Glutamatergic neuron (in vitro differentiated cells): ENCODE results near the gene CCDC74B. TPM values are rescaled to one million over a fixed set of nuclear protein-coding genes. Genes with fewer than 3 reads are reported as not detected.
A peak's percentile ranks its signal among the peaks of the same experiment; 100 is the strongest.
"Not testable (repeated sequence)": the region's sequence is repeated elsewhere in the genome, so short reads cannot be mapped to it uniquely, and the experiment has no call there.

ENCODE experiments used
- DNase-seq: peaks from one replicate; pipeline ENCODE4 v3.0.0; 2022
- H3K27ac Mint-ChIP-seq: one replicate; pipeline ENCODE4 v1.8.0; 2020; ENCODE audit warnings: mild to moderate bottlenecking, mixed read lengths, inconsistent platforms; ENCODE audit not compliant: unreplicated experiment
- H3K27me3 Mint-ChIP-seq: one replicate; pipeline ENCODE4 v1.8.0; 2020; ENCODE audit warnings: mild to moderate bottlenecking, moderate library complexity, mixed read lengths, inconsistent platforms; ENCODE audit not compliant: unreplicated experiment
- H3K36me3 Mint-ChIP-seq: one replicate; pipeline ENCODE4 v1.8.0; 2020; ENCODE audit warnings: mild to moderate bottlenecking, mixed read lengths, inconsistent platforms; ENCODE audit not compliant: unreplicated experiment
- H3K4me1 Mint-ChIP-seq: one replicate; pipeline ENCODE4 v1.8.0; 2020; ENCODE audit warnings: mild to moderate bottlenecking, low read depth, mixed read lengths, inconsistent platforms; ENCODE audit not compliant: unreplicated experiment
- H3K4me3 Mint-ChIP-seq: one replicate; pipeline ENCODE4 v1.8.0; 2020; ENCODE audit warnings: mild to moderate bottlenecking, mixed read lengths, inconsistent platforms; ENCODE audit not compliant: unreplicated experiment
- H3K9me3 Mint-ChIP-seq: one replicate; pipeline ENCODE4 v1.8.0; 2020; ENCODE audit warnings: mild to moderate bottlenecking, moderate library complexity, mixed read lengths, inconsistent platforms; ENCODE audit not compliant: unreplicated experiment
- CTCF ChIP-seq: fragments of 200-600 bp; sonication (generic); IDR thresholded peaks from one replicate; pipeline ENCODE4 v1.5.0; 2021; ENCODE audit not compliant: partially characterized antibody, unreplicated experiment
- total RNA-seq: library from RNA; stranded (reverse); fragmentation: NEBNext Ultra II Directional; extraction: Animal tissue kit (Norgen Biotek cat#: 25700); gene quantifications from one replicate; pipeline ENCODE4 v1.2.1, GENCODE V29; 2021; ENCODE audit not compliant: unreplicated experiment

Gene CCDC74B
- total RNA-seq, 1 donor from 2014 or later, result 0.29 TPM

DNA sequence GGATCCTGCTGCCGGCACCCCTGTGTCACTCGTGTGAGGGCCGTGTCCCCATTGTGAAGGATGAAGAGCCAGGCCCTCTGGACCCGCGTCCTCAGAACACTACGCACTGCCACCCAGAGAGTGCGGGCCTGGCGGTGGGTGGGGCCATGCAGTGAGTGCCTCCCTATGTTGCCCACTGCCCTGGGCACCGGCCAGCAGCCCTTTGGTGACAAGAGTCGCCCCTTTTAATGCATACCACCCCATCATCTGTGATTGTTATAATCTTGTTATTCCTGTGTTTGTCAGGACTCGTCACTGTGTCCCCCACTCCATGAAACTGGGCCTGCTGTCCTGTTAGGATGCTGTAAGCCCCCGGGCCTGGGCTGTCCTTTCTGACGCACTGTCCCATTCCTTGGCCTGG lies 6.6 kb downstream of the CCDC74B start:
- H3K27ac Mint-ChIP-seq, H3K4me3 Mint-ChIP-seq, H3K36me3 Mint-ChIP-seq, H3K4me1 Mint-ChIP-seq, H3K27me3 Mint-ChIP-seq, H3K9me3 Mint-ChIP-seq, DNase-seq: not testable (repeated sequence)

GRCh38 chr2:130137118-130137517 lies 7.8 kb downstream of the CCDC74B start:
- not testable (repeated sequence) for H3K4me1 Mint-ChIP-seq, H3K27ac Mint-ChIP-seq, H3K9me3 Mint-ChIP-seq, H3K4me3 Mint-ChIP-seq, DNase-seq, H3K36me3 Mint-ChIP-seq, H3K27me3 Mint-ChIP-seq

GRCh38 chr2:130136546-130136945 lies 8.4 kb downstream of the CCDC74B start:
- H3K4me1 Mint-ChIP-seq, H3K36me3 Mint-ChIP-seq, H3K27ac Mint-ChIP-seq, DNase-seq, H3K9me3 Mint-ChIP-seq, H3K4me3 Mint-ChIP-seq, H3K27me3 Mint-ChIP-seq: not testable (repeated sequence)

- H3K27ac Mint-ChIP-seq, result no peak overlapping the region
- no peaks in the 10 kb centered on the region for H3K4me1 Mint-ChIP-seq
- TF ChIP-seq CTCF, result no peak
- H3K27me3 Mint-ChIP-seq, result no peaks in the 10 kb centered on the region
- H3K9me3 Mint-ChIP-seq, result peaks cover 1% of the 10 kb centered on the region
- DNase-seq, result no peak
- H3K4me3 Mint-ChIP-seq, result no peak overlapping the region
- no peaks in the 10 kb centered on the region for H3K36me3 Mint-ChIP-seq
Measured at GRCh38 chr2:130135692-130136541, 9.0 kb downstream of the CCDC74B start.

GRCh38 chr2:130129120-130129829 lies 15.6 kb downstream of the CCDC74B start, which contains the start of gene POTEF:
Gene POTEF, minus strand, starts transcription at chr2:130129222. Its CDS starts 8,707 bp downstream, at chr2:130120515.
- not testable (repeated sequence) for H3K36me3 Mint-ChIP-seq, DNase-seq, H3K27me3 Mint-ChIP-seq, H3K9me3 Mint-ChIP-seq, H3K4me1 Mint-ChIP-seq
- Mint-ChIP-seq H3K27ac (peak within 1 kb of the TSS; percentile 77), H3K4me3 (peak within 1 kb of the TSS; percentile 91)

GRCh38 chr2:130128464-130128863 lies 16.4 kb downstream of the CCDC74B start:
- not testable (repeated sequence) for H3K27ac Mint-ChIP-seq, DNase-seq, H3K27me3 Mint-ChIP-seq, H3K4me1 Mint-ChIP-seq, H3K9me3 Mint-ChIP-seq, H3K36me3 Mint-ChIP-seq
- H3K4me3 Mint-ChIP-seq, result peak overlapping the region; percentile 91

GRCh38 chr2:130127726-130128125 lies 17.2 kb downstream of the CCDC74B start:
- H3K27ac Mint-ChIP-seq, H3K4me3 Mint-ChIP-seq, DNase-seq, H3K4me1 Mint-ChIP-seq, H3K27me3 Mint-ChIP-seq, H3K36me3 Mint-ChIP-seq, H3K9me3 Mint-ChIP-seq: not testable (repeated sequence)

GRCh38 chr2:130120924-130121323 lies 24.0 kb downstream of the CCDC74B start:
- H3K4me1 Mint-ChIP-seq, H3K27me3 Mint-ChIP-seq, H3K9me3 Mint-ChIP-seq: not testable (repeated sequence)

GRCh38 chr2:130102597-130103363 lies 42.1 kb downstream of the CCDC74B start:
- H3K4me1 Mint-ChIP-seq, H3K9me3 Mint-ChIP-seq, H3K36me3 Mint-ChIP-seq, H3K27ac Mint-ChIP-seq, DNase-seq, H3K27me3 Mint-ChIP-seq, H3K4me3 Mint-ChIP-seq: not testable (repeated sequence)

More at GRCh38 chr2:130120924-130121323, 24.0 kb downstream of the CCDC74B start:
- H3K36me3 Mint-ChIP-seq, DNase-seq, H3K27ac Mint-ChIP-seq, H3K4me3 Mint-ChIP-seq: not testable (repeated sequence)
